Colonic mucosa (tissue), 4 donors: ENCODE data around the gene NFE2L1. TPM values are rescaled to one million over a fixed set of nuclear protein-coding genes. Genes with fewer than 3 reads are reported as not detected.
A peak's percentile ranks its signal among the peaks of the same experiment; 100 is the strongest.

Experiments used
- DNase-seq: peaks from one replicate; pipeline ENCODE4 v3.0.0-alpha.2; 2020
- H3K27ac ChIP-seq: fragments of 200-600 bp; one replicate; pipeline ENCODE4 v1.8.0; 2021
- H3K27me3 ChIP-seq: fragments of 200-600 bp; one replicate; pipeline ENCODE4 v1.8.0; 2021
- H3K36me3 ChIP-seq: fragments of 200-600 bp; one replicate; pipeline ENCODE4 v1.8.0; 2021
- H3K4me1 ChIP-seq: fragments of 200-600 bp; one replicate; pipeline ENCODE4 v1.8.0; 2021; ENCODE audit warnings: mild to moderate bottlenecking
- H3K4me3 ChIP-seq: fragments of 200-600 bp; one replicate; pipeline ENCODE4 v1.8.0; 2021
- H3K9ac ChIP-seq, 2 donors: one replicate each; pipeline ENCODE4 v1.7.0; 2013; ENCODE audit warnings: control low read depth in 2 of 2, low read depth in 2 of 2, low read length in 2 of 2
- H3K9me3 ChIP-seq: fragments of 200-600 bp; one replicate; pipeline ENCODE4 v1.8.0; 2021
- intact Hi-C: fragments of 100-400 bp; cut with DNase I; formaldehyde crosslinking; loops from one replicate; pipeline ENCODE4 v1.14.1; 2022
- total RNA-seq, 2 donors: library from RNA; stranded (reverse); fragmentation: NEBNext Ultra II Directional in 1 of 2; extraction: Animal tissue kit (Norgen Biotek cat#: 25700) in 1 of 2; gene quantifications; one replicate each; pipeline ENCODE4 v1.2.1, GENCODE V29; 2021
- TF ChIP-seq, protein P1 (sequence below): fragments of 200-600 bp; IDR thresholded peaks from one replicate; pipeline ENCODE4 v1.8.0; 2022; ENCODE audit warnings: antibody characterized with exemption, mild to moderate bottlenecking
- donor health status: healthy.
- donor health status: DM: no; HTN: no; CAD: no.
- donor health status: DM: no; HTN: no; CAD: no.

Gene NFE2L1
- total RNA-seq, 2 donors from 2014 or later = 158 to 264 TPM

DNA sequence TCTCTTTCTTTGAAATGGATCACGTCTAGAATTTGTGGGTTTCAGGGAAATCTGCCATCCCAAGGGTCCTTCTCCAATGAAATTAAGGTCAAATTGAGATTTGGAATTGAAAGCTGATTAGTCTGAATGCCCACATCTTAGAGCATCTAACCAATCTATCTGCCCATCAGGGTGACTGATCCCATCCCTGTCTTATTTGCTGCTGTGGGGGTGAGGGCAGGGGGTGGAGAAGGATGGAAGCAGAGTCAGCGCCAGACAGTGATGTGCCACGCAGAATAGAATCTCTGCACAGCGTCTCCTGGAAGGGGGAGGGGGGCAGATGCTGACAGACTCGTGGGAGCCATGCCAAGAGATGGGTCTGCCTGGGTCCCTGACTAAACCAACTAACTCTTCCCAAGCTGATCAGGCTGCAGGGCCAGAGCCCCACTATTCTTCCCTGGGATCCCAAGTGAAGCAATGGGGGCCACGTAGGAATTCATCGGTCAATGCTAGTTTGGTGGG lies 45.2 kb upstream of the NFE2L1 start:
- intact Hi-C loops = no loop called here
- no peak overlapping the region for H3K4me3 ChIP-seq
- H3K4me1 ChIP-seq = no peaks in the 10 kb centered on the region
- no peaks in the 10 kb centered on the region for H3K9me3 ChIP-seq
- H3K9ac ChIP-seq = no peak overlapping the region
- no peaks in the 10 kb centered on the region for H3K27me3 ChIP-seq
- peak overlapping the region; percentile 50 for H3K27ac ChIP-seq
- no peaks in the 10 kb centered on the region for H3K36me3 ChIP-seq
- TF ChIP-seq, protein P1, sequence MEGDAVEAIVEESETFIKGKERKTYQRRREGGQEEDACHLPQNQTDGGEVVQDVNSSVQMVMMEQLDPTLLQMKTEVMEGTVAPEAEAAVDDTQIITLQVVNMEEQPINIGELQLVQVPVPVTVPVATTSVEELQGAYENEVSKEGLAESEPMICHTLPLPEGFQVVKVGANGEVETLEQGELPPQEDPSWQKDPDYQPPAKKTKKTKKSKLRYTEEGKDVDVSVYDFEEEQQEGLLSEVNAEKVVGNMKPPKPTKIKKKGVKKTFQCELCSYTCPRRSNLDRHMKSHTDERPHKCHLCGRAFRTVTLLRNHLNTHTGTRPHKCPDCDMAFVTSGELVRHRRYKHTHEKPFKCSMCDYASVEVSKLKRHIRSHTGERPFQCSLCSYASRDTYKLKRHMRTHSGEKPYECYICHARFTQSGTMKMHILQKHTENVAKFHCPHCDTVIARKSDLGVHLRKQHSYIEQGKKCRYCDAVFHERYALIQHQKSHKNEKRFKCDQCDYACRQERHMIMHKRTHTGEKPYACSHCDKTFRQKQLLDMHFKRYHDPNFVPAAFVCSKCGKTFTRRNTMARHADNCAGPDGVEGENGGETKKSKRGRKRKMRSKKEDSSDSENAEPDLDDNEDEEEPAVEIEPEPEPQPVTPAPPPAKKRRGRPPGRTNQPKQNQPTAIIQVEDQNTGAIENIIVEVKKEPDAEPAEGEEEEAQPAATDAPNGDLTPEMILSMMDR = no peak
- no peak for DNase-seq

DNA sequence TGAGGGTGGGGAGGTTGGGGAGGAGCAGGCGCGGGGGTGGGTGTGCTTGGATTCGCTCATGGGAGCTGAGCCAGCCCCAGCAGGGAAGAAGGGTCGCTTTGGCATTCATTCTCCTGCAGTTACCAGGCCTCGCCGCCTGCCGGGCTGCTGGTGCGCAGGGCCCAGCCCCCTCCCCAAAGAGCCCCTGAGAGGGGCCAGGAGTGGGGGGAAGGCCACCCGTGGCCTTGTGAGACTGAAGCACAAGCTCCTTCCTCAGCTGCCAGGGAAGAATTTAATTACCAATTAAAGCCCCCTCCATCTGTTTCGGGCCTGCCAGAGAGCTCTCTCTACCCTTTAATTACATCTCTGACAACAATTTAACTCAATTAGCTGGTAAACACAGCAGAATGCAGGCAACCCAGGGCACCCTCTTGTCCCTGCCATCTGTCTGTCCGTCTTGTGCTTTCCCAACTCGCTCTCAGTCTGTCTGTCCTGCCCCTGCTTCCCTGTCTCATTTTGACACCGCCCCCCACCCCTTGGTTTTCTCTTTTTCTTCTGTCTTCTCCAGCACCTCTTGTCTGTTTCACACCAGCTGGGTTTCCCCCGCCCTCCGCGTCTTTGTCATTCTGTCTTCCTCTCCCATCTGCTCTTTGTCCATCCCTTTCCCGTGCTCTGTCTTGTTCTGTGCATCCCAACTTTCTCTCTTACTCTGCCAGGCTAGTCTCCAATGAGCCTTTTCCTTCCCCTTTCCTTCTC lies 44.6 kb upstream of the NFE2L1 start:
- intact Hi-C loops = no loop called here
- TF ChIP-seq, protein P1 = no peak
- no peak for DNase-seq

DNA sequence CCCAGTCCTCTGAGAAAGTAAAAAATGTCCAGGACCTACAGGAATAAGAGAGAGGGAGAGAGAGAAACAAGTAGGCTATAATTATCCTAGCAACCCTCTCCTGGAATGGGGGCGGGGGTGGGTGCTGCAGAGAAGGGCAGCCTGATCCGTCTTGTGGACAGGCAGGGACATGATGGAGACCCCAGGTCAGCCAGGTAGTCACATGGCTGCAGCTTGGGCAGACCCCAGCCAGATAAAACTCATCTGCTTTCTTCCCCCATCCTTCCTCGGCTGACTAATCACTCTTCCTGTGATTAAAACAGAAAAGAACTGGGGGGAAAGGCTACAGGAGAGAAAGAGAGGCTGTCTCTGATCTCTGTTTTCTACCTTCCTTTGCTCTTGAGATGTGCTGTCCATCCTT lies 43.2 kb upstream of the NFE2L1 start:
- TF ChIP-seq, protein P1 = no peak
- no peaks in the 10 kb centered on the region for H3K27me3 ChIP-seq

More for the DNA sequence above, 44.6 kb upstream of the NFE2L1 start:
- Histone ChIP-seq H3K27me3 (no peaks in the 10 kb centered on the region), H3K4me3 (no peak overlapping the region), H3K4me1 (no peaks in the 10 kb centered on the region), H3K9me3 (no peaks in the 10 kb centered on the region), H3K36me3 (no peaks in the 10 kb centered on the region), H3K27ac (no peak overlapping the region), H3K9ac (no peak overlapping the region)

DNA sequence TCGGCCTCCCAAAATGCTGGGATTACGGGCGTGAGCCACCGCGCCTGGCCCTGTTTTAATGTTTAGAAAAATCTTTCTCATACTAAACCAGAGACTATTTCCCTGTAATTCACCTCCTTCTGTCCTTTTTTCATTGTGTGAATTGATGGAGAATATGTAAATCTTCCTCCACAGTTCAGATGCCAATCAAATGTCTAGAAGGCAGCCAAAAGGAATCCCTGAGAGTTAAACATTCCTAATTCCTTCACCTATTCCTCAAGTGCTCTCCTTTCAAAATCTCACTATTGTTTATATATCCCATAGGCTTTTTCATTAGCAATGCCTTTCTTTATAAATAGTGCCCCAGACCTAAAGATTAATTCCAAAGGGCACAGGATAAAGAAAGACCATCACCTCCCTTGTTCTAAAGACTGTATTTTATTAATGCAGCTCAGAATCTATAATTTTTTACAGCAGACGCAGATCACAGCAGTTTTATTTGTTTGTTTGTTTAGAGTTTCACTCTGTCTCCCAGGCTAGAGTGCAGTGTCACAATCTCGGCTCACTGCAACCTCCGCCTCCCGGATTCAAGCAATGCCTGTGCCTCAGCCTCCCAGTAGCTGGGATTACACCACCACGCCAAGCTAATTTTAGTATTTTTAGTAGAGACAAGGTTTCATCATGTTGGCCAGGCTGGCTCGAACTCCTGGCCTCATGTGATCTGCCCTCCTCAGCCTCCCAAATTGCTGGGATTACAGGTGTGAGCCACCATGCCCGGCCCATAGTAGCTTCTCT lies 41.0 kb upstream of the NFE2L1 start:
- peaks cover 10% of the 10 kb centered on the region for H3K27me3 ChIP-seq
- DNase-seq = no peak
- TF ChIP-seq, protein P1 = no peak
- peaks cover 5% of the 10 kb centered on the region for H3K4me1 ChIP-seq
- H3K4me3 ChIP-seq = no peak overlapping the region
- no peaks in the 10 kb centered on the region for H3K36me3 ChIP-seq
- intact Hi-C loops = no loop called here
- H3K9ac ChIP-seq = no peak overlapping the region
- no peak overlapping the region for H3K27ac ChIP-seq
- H3K9me3 ChIP-seq = no peaks in the 10 kb centered on the region

More for the DNA sequence above, 43.2 kb upstream of the NFE2L1 start:
- intact Hi-C loops = no loop called here
- H3K4me1 ChIP-seq = no peaks in the 10 kb centered on the region
- no peak overlapping the region for H3K9ac ChIP-seq
- H3K4me3 ChIP-seq = no peak overlapping the region
- no peak overlapping the region for H3K27ac ChIP-seq
- H3K9me3 ChIP-seq = no peaks in the 10 kb centered on the region
- DNase-seq = no peak
- H3K36me3 ChIP-seq = no peaks in the 10 kb centered on the region

DNA sequence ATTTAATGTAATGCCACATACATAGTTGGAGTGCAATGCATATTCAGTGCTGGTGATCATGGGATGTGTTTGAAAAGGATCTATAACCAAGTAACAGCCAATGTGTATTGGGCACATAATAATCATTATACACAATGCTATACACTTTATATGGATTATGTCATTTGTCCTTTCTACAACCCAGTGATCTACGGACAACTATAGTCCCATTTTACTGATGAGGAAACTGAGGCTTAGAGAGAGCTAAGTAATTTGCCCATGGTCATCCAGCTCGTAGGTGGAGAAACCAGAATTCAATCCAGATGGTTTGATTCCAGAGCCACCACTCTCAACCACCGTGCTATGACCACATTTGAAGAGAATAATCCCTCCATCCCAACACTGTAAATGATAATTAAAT lies 38.0 kb upstream of the NFE2L1 start:
- Histone ChIP-seq H3K36me3 (no peaks in the 10 kb centered on the region), H3K27ac (no peak overlapping the region), H3K4me3 (no peak overlapping the region), H3K27me3 (peaks cover 15% of the 10 kb centered on the region), H3K4me1 (peaks cover 5% of the 10 kb centered on the region), H3K9ac (no peak overlapping the region), H3K9me3 (no peaks in the 10 kb centered on the region)
- intact Hi-C loops = no loop called here
- TF ChIP-seq, protein P1 = no peak
- no peak for DNase-seq
